OCI-LY7 (cell line): ENCODE measurements around the gene CIAO3. TPM values are rescaled to one million over a fixed set of nuclear protein-coding genes. Genes with fewer than 3 reads are reported as not detected.
A peak's percentile ranks its signal among the peaks of the same experiment; 100 is the strongest.

ENCODE experiments used
- BruUV-seq: library from RNA; stranded (reverse); fragments of 400-500 nt; replicated peaks from 2 replicates; lab custom pipeline; 2021; lab: Mats Ljungman, UMichigan
- CTCF ChIA-PET: fragments of 300-600 bp; sonication (Branson Sonifier 250); formaldehyde crosslinking; loops from one replicate; lab custom pipeline; 2022; ENCODE audit warnings: antibody characterized with exemption; ENCODE audit not compliant: unreplicated experiment; lab: Charles Lee
- POLR2A ChIA-PET: fragments of 300-600 bp; sonication (Branson Sonifier 250); formaldehyde crosslinking; loops from one replicate; lab custom pipeline; 2022; ENCODE audit warnings: antibody characterized with exemption; lab: Charles Lee
- DNase-seq: peaks from one replicate; pipeline ENCODE4 v3.0.0-alpha.2; 2015; ENCODE audit warnings: low spot score
- H2AFZ ChIP-seq: fragments of 200-600 bp; sonication (generic), shearing (Covaris generic); 2 replicates; pipeline ENCODE4 v1.6.1; 2014; ENCODE audit warnings: mild to moderate bottlenecking, antibody characterized with exemption, low read length, moderate library complexity
- H3K27ac ChIP-seq: fragments of 200-600 bp; sonication (generic); 2 replicates; pipeline ENCODE4 v1.5.1; 2014; ENCODE audit warnings: mixed run types, low read depth, mild to moderate bottlenecking, moderate library complexity, low read length, inconsistent platforms; ENCODE audit not compliant: poor library complexity, severe bottlenecking
- H3K36me3 ChIP-seq: fragments of 200-600 bp; sonication (generic); 2 replicates; pipeline ENCODE4 v1.6.1; 2014; ENCODE audit warnings: mild to moderate bottlenecking, antibody characterized with exemption, low read length, moderate library complexity, mixed read lengths; ENCODE audit not compliant: insufficient read depth
- H3K4me1 ChIP-seq: fragments of 200-600 bp; sonication (generic); 2 replicates; pipeline ENCODE4 v1.5.1; 2014; ENCODE audit warnings: mild to moderate bottlenecking, low read length; ENCODE audit not compliant: insufficient read depth, poor library complexity, severe bottlenecking
- H3K4me2 ChIP-seq: fragments of 200-600 bp; sonication (generic); 2 replicates; pipeline ENCODE4 v1.6.1; 2014; ENCODE audit warnings: mild to moderate bottlenecking, low read length
- H3K4me3 ChIP-seq: fragments of 200-600 bp; sonication (generic); 2 replicates; pipeline ENCODE4 v1.5.1; 2014; ENCODE audit warnings: mild to moderate bottlenecking, low read depth, low read length; ENCODE audit not compliant: poor library complexity, severe bottlenecking
- H3K79me2 ChIP-seq: fragments of 200-600 bp; sonication (generic); 2 replicates; pipeline ENCODE4 v1.6.1; 2016; ENCODE audit warnings: low read depth, mild to moderate bottlenecking, low read length, moderate library complexity, mixed read lengths; ENCODE audit not compliant: insufficient read depth
- H3K9me2 ChIP-seq: fragments of 200-600 bp; sonication (generic); 2 replicates; pipeline ENCODE4 v1.6.1; 2016; ENCODE audit warnings: mild to moderate bottlenecking, low read length, mixed read lengths; ENCODE audit not compliant: insufficient read depth
- H3K9me3 ChIP-seq: fragments of 200-600 bp; sonication (generic); 2 replicates; pipeline ENCODE4 v1.6.1; 2014; ENCODE audit warnings: mild to moderate bottlenecking, mixed run types, low read length, mixed read lengths
- H4K20me1 ChIP-seq: fragments of 200-600 bp; sonication (generic); 2 replicates; pipeline ENCODE4 v1.6.1; 2014; ENCODE audit warnings: mild to moderate bottlenecking, antibody characterized with exemption, low read length, moderate library complexity, mixed read lengths; ENCODE audit not compliant: insufficient read depth
- EZH2phosphoT487 ChIP-seq: fragments of 200-600 bp; sonication (generic); IDR thresholded peaks from 2 replicates; pipeline ENCODE4 v1.6.1; 2018; ENCODE audit warnings: low read depth, borderline replicate concordance, mild to moderate bottlenecking, mixed run types, antibody characterized with exemption, low read length, moderate library complexity, mixed read lengths
- intact Hi-C: fragments of 100-400 bp; cut with micrococcal nuclease; formaldehyde crosslinking; loops from one replicate; pipeline ENCODE4 v1.10.0; 2022; ENCODE audit not compliant: unreplicated experiment
- total RNA-seq, 2 experiments: library from RNA; depleted of rRNA in 1 of 2; stranded (reverse); fragments of >200 nt in 1 of 2; shearing (Covaris generic) in 1 of 2; gene quantifications; 2 replicates each; pipeline ENCODE4 v1.2.3, GENCODE V29; 2014 to 2022
- TF ChIP-seq, protein P1 (sequence below): fragments of 200-600 bp; sonication (generic); conservative IDR thresholded peaks from 2 replicates; pipeline ENCODE4 v1.5.1; 2014; ENCODE audit warnings: mild to moderate bottlenecking, antibody characterized with exemption, low read length, moderate library complexity, mixed read lengths

Gene CIAO3
- total RNA-seq, 2 experiments from 2014 or later: 156 to 169 TPM

DNA sequence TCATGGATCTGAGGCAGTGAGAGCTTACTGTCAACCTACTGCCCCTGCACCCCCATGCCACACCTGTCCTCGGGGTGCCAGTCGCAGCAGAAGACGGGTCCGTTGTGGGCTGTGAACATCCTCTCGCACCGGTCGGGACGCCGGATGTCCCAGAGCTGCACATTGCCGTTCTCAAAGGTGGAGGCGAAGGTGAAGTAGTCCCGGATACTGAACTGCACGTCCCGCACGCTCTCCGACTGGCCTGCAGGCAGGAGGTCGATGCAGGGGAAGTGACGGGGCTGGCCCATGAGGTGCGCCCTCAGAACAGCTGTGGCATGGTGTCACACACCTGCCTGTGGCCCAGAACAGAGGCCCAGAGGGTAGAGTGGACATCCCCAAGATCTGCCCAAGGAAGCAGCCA lies 53.3 kb downstream of the CIAO3 start:
- Histone ChIP-seq H3K9me3 (no peaks in the 10 kb centered on the region), H2AFZ (no peak overlapping the region), H3K79me2 (peaks cover 17% of the 10 kb centered on the region; the same call in 1 of the 2 replicates), H3K4me2 (no peak overlapping the region), H3K27ac (no peak overlapping the region), H3K4me1 (peaks cover 31% of the 10 kb centered on the region), H3K9me2 (no peaks in the 10 kb centered on the region), H3K4me3 (no peak overlapping the region), H3K36me3 (peaks cover 32% of the 10 kb centered on the region), H4K20me1 (no peaks in the 10 kb centered on the region)
- BruUV-seq: no TSS peak
- CTCF ChIA-PET: no interaction called here
- DNase-seq: no peak
- TF ChIP-seq, protein P1, sequence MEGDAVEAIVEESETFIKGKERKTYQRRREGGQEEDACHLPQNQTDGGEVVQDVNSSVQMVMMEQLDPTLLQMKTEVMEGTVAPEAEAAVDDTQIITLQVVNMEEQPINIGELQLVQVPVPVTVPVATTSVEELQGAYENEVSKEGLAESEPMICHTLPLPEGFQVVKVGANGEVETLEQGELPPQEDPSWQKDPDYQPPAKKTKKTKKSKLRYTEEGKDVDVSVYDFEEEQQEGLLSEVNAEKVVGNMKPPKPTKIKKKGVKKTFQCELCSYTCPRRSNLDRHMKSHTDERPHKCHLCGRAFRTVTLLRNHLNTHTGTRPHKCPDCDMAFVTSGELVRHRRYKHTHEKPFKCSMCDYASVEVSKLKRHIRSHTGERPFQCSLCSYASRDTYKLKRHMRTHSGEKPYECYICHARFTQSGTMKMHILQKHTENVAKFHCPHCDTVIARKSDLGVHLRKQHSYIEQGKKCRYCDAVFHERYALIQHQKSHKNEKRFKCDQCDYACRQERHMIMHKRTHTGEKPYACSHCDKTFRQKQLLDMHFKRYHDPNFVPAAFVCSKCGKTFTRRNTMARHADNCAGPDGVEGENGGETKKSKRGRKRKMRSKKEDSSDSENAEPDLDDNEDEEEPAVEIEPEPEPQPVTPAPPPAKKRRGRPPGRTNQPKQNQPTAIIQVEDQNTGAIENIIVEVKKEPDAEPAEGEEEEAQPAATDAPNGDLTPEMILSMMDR: no peak
- TF ChIP-seq EZH2phosphoT487: no peak
- intact Hi-C loops: no loop called here
- POLR2A ChIA-PET: no interaction called here

DNA sequence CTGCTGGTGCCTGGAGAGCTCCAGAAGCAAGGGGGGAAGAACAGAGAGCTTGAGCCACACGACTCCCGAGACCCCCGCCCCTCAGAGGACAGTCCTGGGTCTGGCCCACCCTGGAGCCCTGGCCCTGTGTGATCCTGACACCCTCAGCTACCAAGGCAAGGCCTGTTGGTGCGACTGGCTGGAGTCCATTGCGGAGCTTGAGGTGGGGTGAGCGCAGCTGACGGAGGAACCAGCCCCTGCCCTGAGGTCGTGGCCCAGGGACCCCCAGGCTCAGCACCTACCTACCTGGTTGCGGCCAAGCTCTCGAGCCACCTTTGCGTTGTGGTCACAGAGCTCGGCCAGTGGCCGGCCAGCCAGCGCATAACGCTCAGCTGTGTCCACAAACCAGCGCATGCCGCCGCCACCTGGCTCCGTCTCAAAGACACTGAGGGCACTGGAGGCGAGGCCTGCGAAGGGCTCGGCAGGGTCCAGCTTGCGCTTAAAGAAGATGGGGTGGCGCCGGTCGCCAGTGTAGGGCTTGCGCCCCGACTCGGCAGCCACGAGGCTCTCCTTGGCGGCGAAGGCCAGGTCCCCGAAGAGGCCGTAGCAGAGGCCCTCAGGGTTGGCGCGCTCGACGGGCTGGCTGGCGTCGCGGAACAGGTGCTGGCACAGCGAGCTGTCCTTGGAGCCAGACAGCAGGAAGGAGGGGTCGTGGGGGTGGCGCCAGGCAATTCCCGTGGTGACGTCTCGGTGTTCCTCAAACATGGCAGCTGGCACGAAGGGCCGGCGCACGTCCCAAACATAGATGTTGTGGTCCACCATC lies 54.1 kb downstream of the CIAO3 start:
- TF ChIP-seq EZH2phosphoT487: no peak
- TF ChIP-seq, protein P1: no peak
- Histone ChIP-seq H3K4me1 (peaks cover 33% of the 10 kb centered on the region), H3K9me2 (no peaks in the 10 kb centered on the region), H3K9me3 (no peaks in the 10 kb centered on the region), H3K79me2 (peaks cover 22% of the 10 kb centered on the region; the same call in 1 of the 2 replicates), H3K36me3 (peaks cover 40% of the 10 kb centered on the region), H4K20me1 (no peaks in the 10 kb centered on the region), H3K27ac (no peak overlapping the region), H3K4me2 (no peak overlapping the region), H3K4me3 (no peak overlapping the region), H2AFZ (no peak overlapping the region)
- POLR2A ChIA-PET: no interaction called here
- intact Hi-C loops: no loop called here
- no peak for DNase-seq
- CTCF ChIA-PET: no interaction called here
- no TSS peak for BruUV-seq

DNA sequence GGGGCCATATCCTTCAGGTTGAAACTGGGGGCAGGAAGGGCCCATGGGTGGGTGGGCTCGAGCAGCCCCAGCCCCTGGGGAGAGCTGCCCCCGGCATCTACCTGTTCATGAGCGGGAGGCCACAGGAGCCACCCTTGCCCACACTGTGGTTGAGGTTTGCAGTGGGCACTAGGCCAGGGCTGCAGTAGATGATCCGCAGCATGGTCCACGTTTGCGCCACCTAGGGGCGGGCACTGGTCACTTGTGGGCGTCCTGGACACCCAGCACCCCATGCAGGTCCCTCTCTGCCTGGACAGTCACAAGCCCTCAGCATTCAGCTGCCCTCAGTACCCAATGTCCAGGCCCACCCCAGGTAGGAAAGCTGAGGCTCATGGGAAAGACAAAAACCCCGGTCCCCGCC lies 54.8 kb downstream of the CIAO3 start:
- no TSS peak for BruUV-seq
- intact Hi-C loops: no loop called here
- Histone ChIP-seq H3K27ac (no peak overlapping the region), H3K4me1 (peaks cover 40% of the 10 kb centered on the region), H3K9me2 (no peaks in the 10 kb centered on the region), H2AFZ (no peak overlapping the region), H3K9me3 (no peaks in the 10 kb centered on the region), H3K79me2 (peaks cover 29% of the 10 kb centered on the region; the same call in 1 of the 2 replicates), H3K36me3 (peaks cover 46% of the 10 kb centered on the region), H4K20me1 (0 out of 2 replicates have a peak, but pooled peaks cover 5% of the 10 kb centered on the region), H3K4me2 (no peak overlapping the region), H3K4me3 (no peak overlapping the region)
- DNase-seq: no peak
- ChIA-PET CTCF (no interaction called here), POLR2A (no interaction called here)
- TF ChIP-seq, protein P1: peak; percentile 54; the same call in 1 of the 2 replicates
- TF ChIP-seq EZH2phosphoT487: no peak
